ENCODE data around the gene RNF208.

- TF ChIP-seq CTCF (conservative IDR thresholded peaks at IDR 0.05; ENCODE audit: low read length), result no peak
- no peak for TF ChIP-seq EZH2phosphoT487 (IDR thresholded peaks at IDR 0.05; ENCODE audit: borderline replicate concordance)
Observed at GRCh38 chr9:137183980-137184595, 38.0 kb downstream of the RNF208 start.
